HL-60 (cell line): ENCODE results near the gene ROCK2.

Source experiments
- CTCF ChIP-seq: IDR thresholded peaks from one replicate; pipeline ENCODE4 v1.5.1; 2011; ENCODE audit warnings: low read length, control low read depth, inconsistent platforms; ENCODE audit not compliant: insufficient read depth
- POLR2AphosphoS5 ChIP-seq: IDR thresholded peaks from 2 replicates; pipeline ENCODE4 v1.6.1; 2012; ENCODE audit warnings: low read depth

GRCh38 chr2:11393711-11394236 is 49.3 kb upstream of the ROCK2 start:
- TF ChIP-seq CTCF (no peak), POLR2AphosphoS5 (no peak)
